ENCODE data around the gene CRTAC1.

DNA sequence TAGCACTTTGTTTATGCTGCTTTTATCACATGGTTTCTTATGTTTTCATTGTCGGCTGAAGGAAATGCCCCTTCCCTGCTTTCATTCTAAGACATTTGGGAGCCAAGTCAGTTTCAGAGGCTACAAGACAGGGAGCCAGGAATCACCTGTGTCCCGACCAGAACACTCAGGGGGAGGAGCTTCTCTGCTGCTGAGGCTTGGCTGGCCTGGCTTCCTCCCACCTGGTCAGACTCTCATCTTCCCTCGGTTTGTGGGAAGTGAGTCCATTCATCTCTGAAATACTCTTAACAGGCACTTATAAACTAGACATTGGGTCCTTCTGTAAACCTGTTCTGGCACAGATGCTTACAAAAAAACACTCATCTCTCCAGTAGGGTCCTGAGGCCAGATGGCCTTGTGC lies 200.4 kb downstream of the CRTAC1 start:
- TF ChIP-seq, protein P1, sequence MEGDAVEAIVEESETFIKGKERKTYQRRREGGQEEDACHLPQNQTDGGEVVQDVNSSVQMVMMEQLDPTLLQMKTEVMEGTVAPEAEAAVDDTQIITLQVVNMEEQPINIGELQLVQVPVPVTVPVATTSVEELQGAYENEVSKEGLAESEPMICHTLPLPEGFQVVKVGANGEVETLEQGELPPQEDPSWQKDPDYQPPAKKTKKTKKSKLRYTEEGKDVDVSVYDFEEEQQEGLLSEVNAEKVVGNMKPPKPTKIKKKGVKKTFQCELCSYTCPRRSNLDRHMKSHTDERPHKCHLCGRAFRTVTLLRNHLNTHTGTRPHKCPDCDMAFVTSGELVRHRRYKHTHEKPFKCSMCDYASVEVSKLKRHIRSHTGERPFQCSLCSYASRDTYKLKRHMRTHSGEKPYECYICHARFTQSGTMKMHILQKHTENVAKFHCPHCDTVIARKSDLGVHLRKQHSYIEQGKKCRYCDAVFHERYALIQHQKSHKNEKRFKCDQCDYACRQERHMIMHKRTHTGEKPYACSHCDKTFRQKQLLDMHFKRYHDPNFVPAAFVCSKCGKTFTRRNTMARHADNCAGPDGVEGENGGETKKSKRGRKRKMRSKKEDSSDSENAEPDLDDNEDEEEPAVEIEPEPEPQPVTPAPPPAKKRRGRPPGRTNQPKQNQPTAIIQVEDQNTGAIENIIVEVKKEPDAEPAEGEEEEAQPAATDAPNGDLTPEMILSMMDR (IDR thresholded peaks at IDR 0.05), result no peak
- TF ChIP-seq, protein P2, sequence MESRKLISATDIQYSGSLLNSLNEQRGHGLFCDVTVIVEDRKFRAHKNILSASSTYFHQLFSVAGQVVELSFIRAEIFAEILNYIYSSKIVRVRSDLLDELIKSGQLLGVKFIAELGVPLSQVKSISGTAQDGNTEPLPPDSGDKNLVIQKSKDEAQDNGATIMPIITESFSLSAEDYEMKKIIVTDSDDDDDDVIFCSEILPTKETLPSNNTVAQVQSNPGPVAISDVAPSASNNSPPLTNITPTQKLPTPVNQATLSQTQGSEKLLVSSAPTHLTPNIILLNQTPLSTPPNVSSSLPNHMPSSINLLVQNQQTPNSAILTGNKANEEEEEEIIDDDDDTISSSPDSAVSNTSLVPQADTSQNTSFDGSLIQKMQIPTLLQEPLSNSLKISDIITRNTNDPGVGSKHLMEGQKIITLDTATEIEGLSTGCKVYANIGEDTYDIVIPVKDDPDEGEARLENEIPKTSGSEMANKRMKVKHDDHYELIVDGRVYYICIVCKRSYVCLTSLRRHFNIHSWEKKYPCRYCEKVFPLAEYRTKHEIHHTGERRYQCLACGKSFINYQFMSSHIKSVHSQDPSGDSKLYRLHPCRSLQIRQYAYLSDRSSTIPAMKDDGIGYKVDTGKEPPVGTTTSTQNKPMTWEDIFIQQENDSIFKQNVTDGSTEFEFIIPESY (IDR thresholded peaks at IDR 0.05; ENCODE audit: borderline replicate concordance, low read depth), result no peak
- TF ChIP-seq RAD21 (IDR thresholded peaks at IDR 0.05; ENCODE audit: low read length) (no peak), TCF12 (IDR thresholded peaks at IDR 0.05) (no peak), POLR2AphosphoS5 (IDR thresholded peaks at IDR 0.05; ENCODE audit: low read depth, low read length) (no peak), NRF1 (IDR thresholded peaks at IDR 0.05; ENCODE audit: low read depth, low read length) (no peak), RXRA (IDR thresholded peaks at IDR 0.05; ENCODE audit: borderline replicate concordance, low read depth) (no peak), YY1 (IDR thresholded peaks at IDR 0.05; ENCODE audit: low read depth) (no peak), SIN3A (IDR thresholded peaks at IDR 0.05; ENCODE audit: borderline replicate concordance, low read depth, low read length) (no peak), TAF1 (IDR thresholded peaks at IDR 0.05; ENCODE audit: borderline replicate concordance, low read depth, low read length) (no peak), ELF1 (IDR thresholded peaks at IDR 0.05) (no peak), GATA2 (CRISPR knock-in tag; IDR thresholded peaks at IDR 0.05) (no peak), RFX5 (IDR thresholded peaks at IDR 0.05; ENCODE audit: low read length) (no peak)
- TF ChIP-seq, protein P3, sequence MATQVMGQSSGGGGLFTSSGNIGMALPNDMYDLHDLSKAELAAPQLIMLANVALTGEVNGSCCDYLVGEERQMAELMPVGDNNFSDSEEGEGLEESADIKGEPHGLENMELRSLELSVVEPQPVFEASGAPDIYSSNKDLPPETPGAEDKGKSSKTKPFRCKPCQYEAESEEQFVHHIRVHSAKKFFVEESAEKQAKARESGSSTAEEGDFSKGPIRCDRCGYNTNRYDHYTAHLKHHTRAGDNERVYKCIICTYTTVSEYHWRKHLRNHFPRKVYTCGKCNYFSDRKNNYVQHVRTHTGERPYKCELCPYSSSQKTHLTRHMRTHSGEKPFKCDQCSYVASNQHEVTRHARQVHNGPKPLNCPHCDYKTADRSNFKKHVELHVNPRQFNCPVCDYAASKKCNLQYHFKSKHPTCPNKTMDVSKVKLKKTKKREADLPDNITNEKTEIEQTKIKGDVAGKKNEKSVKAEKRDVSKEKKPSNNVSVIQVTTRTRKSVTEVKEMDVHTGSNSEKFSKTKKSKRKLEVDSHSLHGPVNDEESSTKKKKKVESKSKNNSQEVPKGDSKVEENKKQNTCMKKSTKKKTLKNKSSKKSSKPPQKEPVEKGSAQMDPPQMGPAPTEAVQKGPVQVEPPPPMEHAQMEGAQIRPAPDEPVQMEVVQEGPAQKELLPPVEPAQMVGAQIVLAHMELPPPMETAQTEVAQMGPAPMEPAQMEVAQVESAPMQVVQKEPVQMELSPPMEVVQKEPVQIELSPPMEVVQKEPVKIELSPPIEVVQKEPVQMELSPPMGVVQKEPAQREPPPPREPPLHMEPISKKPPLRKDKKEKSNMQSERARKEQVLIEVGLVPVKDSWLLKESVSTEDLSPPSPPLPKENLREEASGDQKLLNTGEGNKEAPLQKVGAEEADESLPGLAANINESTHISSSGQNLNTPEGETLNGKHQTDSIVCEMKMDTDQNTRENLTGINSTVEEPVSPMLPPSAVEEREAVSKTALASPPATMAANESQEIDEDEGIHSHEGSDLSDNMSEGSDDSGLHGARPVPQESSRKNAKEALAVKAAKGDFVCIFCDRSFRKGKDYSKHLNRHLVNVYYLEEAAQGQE (IDR thresholded peaks at IDR 0.05; ENCODE audit: low read depth, low read length), result no peak
